Stimulated activated CD4-positive, alpha-beta T cell treated with anti-CD3 and anti-CD28 coated beads, TNF-alpha, amount 100 ng/mL, for 1 hour (primary cell): ENCODE measurements around the gene HVCN1.
"Not testable (repeated sequence)": the region's sequence is repeated elsewhere in the genome, so short reads cannot be mapped to it uniquely, and the experiment has no call there.

Experiments used
- DNase-seq, 3 donors: peaks; one replicate each; pipeline ENCODE4 v3.0.0-alpha.2; 2020; ENCODE audit warnings: low read depth in 3 of 3, low spot score in 1 of 3

HVCN1 gene, protein sequence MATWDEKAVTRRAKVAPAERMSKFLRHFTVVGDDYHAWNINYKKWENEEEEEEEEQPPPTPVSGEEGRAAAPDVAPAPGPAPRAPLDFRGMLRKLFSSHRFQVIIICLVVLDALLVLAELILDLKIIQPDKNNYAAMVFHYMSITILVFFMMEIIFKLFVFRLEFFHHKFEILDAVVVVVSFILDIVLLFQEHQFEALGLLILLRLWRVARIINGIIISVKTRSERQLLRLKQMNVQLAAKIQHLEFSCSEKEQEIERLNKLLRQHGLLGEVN

DNA sequence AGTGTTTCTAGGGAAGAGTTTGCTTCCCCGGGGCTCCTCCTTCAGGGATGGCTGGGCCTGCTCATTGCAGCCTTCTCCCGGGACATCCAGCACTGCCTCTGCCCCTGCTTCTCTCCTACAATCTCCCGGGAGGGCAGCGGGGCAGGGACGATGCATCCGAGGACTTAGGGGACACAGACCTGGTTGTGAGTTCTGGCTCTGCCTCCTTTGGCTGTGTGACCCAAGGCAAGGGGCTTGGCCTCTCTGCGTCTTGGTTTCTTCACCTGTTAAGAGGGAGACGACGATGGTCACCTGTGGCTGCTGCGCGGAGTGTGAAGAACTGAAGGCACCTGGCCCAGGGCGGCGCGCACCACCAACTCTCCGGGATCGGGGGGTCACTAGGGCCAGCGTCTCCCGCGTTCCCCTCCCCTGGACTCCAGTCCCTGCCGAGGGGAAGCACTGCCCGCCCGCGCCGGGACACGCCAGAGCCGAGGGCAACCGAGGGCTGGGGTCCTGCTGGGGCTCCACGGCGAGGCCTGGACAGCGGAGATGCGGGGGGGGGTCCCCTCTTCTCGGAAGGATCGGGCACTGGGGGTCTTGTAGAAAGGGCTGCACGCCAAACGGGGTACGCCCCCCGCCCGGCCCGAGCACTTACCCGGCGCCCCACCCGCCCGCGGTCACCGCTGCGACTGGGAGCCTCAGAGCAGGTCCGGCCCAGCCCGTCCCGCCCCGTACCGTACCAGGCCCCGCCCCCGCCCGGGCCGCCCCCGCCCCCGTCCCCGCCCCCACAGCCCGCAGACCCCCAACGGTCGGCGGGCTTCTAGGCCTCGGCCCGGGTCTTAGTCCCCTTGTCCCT lies at the start of gene HVCN1:
Gene HVCN1 (minus strand): TSS at position 670 of the 835 bp plus-strand sequence. CDS start 5,870 bp downstream, outside the sequence.
- DNase-seq, result peak in 1 of 3 donors; percentile 5

DNA sequence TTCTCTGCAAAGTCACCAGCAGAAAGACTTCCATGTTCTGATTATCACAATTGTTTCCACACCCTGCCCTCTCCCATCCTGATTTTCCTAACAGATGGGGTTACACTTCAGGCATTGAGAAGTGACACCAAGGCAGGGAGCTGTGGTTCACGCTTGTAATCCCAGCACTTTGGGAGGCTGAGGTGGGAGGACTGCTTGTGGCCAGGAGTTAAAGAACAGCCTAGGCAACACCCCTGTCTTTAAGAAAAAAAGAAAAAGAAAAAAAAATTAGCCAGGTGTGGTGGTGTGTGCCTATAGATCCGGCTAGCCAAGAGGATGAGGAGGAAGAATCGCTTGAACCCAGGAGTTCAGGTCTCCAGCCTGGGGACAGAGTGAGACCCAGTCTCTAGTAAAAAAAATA lies 48.6 kb upstream of the HVCN1 start:
- no peak for DNase-seq

DNA sequence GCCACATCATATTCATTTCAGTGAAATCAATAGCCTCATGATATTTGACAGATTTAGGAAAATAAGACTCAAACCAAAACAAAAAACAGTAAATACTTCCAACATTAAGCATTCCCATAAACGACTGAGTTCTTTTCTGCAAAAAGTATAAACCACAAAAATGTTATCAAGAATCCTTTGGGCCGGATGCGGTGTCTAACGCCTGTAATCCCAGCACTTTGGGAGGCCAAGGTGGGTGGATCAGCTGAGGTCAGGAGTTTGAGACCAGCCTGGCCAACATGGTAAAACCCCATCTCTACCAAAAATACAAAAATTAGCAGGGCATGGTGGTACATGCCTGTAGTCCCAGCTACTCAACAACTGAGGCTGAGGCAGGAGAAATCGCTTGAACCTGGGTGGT lies 48.1 kb upstream of the HVCN1 start:
- DNase-seq, result not testable (repeated sequence)

DNA sequence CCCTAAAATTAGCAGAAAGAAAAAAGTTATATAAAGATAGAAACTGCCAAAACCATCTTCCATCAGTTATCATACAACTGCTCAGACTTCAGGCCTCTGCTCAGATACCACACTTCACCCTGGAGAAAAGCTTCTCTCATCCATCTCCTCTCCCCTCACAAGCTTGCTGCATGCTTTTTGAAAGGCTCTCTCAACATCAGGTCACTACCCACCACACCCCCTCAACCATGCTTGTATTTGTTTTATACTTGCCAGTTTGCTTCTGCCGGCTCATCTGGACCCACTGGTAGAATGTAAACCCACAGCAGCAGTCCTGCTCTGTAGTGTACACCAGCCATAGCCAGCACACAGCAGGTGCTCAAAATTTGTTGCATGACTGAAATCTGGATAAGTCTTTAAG lies 45.0 kb upstream of the HVCN1 start:
- no peak for DNase-seq

DNA sequence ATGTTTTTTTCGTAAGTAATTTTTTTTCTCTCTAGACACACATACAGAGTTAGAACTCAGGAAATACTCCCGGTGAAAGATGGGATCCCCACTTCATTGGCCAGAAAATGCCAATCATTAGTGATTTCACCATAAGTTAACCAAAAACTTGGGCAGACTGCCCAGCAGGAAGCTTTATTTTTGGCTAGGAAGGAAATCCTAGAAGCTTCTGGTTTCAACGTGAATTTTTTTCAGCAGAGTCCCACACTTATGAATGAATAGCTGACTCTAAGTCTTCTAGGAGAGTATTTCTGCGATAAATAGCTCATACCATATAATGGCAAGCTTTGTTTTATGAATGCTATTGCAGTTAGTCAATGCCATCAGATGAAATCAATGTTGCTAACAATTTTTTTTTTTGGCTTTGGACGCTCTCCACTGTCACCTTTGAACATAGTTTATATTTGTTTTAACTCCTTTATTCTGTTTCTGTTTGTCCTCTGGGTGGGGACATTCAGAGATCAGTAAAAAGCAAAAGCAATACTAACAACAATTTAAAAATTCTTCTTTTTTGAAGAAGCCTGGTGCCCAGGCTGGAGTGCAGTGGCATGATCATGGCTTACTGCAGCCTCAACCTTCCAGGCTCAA lies 44.3 kb upstream of the HVCN1 start:
- no peak for DNase-seq

DNA sequence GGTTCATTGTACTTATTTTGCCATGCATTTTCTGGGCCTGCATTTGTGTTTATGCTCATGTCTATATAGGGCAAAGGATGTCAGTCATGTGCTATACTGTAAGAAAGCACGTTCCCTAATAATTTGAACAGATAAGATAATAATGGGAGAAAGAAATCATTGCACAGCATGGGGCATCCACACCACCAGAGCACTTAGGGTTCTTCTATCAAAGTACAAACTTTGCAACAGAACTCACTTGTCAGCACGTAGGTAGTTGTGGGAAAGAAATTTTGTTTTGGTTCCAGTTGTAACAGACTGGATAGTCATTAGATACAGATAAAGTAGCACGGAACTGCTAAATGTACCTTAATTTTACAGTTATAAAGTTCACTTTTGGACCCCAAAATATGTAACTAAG lies 43.7 kb upstream of the HVCN1 start:
- DNase-seq, result no peak

DNA sequence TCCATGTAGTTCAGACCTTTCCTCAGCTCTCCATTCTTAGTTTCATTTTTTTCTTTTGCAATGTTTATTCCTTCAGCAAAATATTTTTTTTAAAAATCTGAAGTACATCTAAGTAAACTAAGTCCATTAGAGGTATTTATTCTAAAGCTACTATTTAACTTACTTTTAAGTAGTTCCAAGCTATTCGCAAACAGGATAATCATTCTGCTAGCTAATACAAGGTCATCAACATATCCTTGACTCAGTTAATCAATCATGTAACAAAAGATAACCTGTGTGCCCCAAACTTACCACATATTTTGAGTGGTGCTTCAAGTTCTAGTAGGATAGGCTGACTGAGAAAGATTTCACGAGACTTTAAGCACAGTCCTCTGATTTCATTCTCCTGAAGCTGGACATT lies 42.6 kb upstream of the HVCN1 start:
- DNase-seq, result no peak

DNA sequence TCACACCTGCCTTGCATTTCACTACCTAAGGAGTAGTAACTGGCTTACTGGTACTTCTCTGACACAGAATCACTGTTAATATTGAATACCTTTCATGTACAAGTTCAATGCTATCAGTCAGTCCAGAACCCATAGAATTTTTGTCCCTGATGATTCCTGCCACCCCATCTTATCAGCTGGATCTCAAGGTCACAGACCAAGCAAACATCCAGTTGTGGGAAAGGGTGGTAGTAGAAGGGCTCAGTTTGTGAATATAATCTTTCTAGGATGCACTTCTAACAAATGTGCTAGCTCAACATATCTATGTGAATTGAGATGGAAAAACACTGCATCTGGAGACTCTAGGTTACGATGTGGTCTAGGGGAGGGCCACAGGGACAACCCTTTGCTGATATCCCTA lies 39.7 kb upstream of the HVCN1 start:
- no peak for DNase-seq

DNA sequence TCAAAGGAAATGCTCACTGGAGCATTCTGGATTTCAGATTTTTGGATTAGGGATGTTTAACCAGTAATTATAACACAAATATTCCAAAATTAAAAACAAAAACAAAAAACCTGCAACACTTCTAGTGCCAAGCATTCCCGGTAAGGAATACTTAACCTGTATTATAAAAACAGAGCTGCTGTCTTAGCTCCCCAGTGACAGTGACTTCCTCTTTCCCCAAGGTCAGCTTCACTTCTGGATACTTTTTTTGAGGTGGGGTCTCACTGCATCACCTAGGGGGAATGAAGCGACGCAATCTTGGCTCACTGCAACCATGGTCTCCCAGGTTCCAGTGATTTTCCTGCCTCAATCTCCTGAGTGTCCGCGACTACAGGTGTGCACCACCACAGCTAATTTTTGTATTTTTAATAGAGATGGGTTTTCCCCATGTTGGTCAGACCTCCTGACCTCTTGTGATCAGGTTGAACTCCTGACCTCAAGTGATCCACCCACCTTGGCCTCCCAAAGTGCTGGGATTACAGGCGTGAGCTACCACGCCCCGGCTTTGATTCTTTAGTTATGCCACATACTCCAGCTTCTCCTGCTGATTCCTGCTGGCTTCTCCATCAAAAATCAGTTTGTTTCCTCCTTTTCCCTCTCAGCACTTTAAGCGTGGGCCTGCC lies 37.9 kb upstream of the HVCN1 start:
- DNase-seq, result no peak

DNA sequence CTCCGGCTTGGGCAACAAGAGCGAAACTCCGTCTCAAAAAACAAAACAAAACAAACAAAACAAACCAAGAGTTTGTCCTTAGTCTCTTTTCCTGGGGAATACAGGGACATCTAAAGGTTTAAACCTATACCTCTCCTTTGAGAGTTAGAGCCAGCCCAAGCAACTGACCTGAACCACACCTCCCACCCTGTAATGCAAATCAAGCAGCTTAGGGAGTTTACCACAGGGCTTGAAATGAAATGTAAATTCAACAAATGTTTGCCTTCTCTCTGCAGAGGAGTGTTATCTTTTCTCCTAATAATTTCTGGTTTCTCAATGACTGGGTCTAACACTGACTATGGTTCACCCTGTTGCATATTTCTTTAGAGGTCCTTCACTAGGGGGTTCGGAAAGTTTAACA lies 37.1 kb upstream of the HVCN1 start:
- DNase-seq, result no peak

DNA sequence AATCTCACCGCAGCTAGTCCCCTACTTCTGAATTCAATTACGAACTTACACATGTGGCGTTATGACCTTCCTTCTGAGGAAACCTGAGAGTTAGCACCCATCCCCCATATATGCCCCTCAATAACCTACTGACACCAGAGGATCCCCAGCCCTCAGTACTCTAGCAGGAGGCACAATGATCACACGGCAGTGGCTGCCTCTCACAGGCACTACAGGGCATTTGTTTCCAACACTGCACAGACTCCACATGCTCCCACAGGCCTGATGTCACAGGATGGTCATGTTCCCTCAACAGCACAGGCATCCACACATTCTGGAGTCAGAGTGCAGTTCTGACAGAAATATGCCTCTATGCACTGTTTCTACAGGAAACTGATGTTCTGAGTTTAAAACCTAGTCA lies 36.4 kb upstream of the HVCN1 start:
- DNase-seq, result no peak

DNA sequence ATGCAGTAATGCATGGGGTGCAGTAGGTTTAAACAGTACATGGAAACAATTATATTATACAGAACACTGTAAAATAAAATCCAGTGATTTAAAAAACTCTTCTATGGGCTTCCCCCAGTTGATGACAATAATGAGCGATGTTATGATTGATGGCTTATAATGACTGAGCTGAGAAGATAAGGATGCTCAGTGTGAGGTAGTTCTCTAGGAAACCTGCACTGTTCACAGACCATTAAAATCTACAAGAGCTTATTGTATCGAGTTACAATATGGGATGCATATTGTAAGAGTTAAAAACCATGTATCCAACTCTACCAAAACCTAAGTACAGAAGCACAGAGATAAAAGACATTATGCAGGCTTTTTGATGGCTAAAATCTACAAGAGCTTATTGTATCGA lies 34.0 kb upstream of the HVCN1 start:
- not testable (repeated sequence) for DNase-seq

DNA sequence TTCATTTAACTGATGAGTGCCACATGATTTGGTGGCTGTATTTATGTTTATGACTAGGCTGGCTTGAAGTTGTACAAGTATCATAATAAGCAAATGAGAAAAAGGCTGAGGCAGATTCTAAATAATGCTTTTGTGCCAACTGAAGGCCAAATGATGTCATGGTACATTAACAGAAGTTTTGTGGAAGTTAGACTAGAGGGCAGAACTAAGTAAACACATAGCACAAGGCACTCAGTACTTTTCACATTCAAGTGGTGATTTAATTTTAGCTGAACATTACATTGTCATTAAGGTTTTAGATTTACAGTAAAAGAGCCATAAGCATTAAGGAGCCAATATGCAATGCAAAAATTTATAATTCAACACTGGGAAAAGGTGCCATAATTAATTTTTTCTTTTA lies 32.7 kb upstream of the HVCN1 start:
- no peak for DNase-seq

DNA sequence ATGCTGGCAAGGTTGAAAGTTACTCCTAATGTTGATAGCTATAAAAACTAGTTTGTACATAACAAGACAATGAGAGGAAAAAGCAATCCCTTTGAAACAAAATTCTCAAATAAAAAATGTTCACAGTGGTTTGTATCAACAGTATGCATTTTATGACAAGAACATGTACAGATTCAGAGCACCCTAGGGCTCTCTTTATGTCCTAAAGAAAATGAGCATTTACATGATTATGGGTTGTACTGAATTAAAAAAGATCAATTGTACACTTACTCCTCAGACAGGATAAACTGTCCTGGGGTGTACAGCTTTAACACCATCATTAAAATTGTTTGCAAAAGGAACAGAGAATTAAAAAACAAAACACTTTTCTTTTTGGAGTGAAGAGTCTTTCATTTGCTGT lies 31.6 kb upstream of the HVCN1 start:
- no peak for DNase-seq

DNA sequence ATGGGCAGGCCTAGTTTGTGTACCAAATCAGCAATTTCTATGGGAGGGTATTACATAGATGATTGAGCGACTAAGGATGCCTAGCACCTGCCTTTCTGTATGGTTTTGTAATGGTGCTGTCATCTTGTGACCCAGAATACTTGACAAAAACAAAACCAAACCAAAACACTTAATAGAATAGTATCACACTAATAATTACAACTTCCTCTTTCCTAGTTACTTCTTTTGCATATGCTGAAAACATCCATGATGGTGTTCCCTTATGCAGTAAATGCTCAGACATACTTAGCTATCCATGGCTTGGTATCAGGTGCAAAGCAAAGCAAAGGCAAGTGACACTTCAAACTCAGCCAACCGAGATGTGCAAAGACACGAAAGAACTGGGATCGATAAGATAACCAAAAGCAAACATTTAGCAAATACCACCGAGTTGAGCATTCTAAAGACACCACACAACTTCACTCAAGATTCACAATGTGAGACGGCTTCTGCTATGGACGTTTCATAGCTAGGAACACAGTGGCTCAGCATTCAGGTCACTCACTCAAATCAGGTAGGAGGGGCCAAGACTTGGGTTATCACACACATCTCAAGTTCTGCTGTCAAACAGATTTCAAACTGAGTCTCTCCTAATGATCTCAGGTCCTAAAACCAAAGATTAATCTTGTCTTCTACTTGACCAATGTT lies 29.4 kb upstream of the HVCN1 start:
- DNase-seq, result no peak

DNA sequence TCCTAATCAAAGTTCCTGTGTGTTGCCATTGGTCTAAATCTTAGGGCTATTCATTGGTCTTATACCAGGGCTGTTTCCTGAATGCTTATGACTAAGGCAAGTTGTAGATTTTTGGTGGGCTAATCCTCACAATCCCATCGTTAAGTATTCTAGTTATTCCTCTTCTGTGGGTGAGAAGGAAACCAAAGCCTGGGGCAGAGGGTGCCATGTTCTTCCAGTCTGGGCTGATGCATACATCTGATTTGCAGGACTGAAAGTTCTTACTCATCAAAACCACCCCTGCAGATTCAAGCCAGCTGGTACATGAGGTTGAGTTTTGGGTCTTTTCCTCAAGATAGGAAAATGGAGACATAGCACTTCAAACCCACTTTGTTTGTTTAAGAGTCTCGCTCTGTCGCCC lies 28.1 kb upstream of the HVCN1 start:
- no peak for DNase-seq

DNA sequence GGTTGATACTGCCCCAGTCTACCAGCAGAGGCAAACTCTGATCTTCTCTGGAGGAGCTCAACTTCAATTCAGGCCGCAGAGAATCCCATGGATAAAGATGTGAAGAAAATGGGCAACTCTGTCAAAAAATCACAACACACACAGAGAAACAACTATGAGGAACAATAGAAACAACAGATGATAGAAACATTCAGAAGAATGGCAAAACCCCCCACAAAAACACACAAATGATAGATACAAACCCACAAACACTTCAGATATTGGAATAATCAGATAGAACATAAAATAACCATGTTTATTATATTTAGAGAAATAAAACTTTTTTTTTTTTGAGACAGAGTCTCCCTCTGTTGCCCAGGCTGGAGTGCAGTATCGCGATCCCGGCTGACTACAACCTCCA lies 20.0 kb upstream of the HVCN1 start:
- no peak for DNase-seq

DNA sequence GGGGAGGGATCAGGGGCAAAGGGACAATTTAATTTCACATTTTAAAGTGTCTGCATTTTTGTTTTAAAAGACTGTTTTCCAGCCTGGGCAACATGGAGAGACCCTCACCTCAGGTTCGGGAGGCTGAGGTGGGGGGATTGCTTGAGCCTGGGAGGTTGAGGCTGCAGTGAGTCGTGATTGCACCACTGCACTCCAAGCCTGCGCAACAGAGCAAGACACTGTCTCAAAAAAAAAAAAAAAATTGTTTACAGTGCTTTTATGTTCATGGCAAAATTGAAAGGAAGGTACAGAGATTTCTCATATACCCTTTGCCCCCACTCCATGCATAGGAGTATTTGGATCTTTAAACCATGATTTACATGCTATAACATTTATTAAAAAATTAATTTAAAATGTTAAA lies 16.4 kb upstream of the HVCN1 start:
- DNase-seq, result no peak

DNA sequence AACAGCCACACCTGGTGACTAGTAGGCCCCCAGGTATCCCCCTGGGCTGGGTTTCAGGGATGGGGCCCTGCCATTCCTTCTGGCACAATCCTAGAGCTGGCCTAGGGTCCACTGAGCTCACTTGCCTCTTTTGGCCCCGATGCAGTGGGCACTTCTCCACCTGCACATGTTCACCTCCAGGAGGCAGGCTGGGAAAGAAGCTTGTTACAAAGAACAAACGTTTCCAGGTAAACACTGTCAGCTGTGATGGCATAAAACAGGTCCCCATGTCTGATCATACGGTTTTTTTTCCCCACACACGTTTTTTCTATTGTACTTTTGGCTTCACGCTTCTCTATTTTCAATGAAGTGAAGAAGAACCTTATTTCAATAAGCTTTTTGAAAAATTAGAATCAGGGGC lies 15.8 kb upstream of the HVCN1 start:
- DNase-seq, result no peak

DNA sequence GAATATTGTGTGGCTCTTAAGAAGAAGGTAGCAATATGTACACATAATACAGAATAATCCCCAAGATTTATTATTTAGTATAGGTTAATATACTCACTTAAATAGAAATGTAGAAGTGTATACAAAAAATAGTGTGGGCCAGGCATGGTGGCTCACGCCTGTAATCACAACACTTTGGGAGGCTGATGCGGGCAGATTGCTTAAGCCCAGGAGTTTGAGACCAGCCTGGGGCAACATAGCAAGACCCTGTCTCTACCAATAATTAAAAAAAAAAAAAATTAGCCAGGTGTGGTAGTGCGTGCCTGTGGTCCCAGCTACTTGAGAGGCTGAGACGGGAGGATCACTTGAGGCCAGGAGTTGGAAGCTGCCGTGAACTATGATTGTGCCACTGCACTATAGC lies 15.3 kb upstream of the HVCN1 start:
- DNase-seq, result no peak

DNA sequence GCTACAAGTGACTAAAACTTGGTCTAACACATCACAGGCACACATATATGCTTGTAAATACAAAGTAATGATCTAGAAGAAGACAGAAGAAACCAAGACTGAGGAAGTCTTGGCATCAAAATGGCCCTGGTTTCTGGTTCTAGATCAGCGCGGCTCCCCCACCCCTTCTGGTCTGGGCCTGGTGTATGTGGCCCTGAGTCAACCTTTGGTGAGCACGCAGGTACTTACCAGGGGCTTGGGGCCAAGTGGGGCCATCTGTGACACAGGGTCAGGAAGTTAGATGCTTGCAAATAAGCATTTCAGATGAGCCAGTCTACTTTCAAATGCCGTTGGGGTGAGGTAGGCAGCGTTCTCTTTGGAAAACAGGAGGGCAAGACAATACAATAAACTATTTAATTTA lies 13.2 kb upstream of the HVCN1 start:
- DNase-seq, result no peak
